ENCODE data around the gene DCP2. TPM values are rescaled to one million over a fixed set of nuclear protein-coding genes. Genes with fewer than 3 reads are reported as not detected.

Gene DCP2
- total RNA-seq, 2 experiments from 2014 or later = 88.9 to 91.0 TPM

- Mint-ChIP-seq H3K27me3 (no peaks in the 10 kb centered on the region), H3K4me3 (no peak overlapping the region), H3K9me3 (no peaks in the 10 kb centered on the region), H3K4me1 (ENCODE audit: low read depth) (peaks cover 51% of the 10 kb centered on the region), H3K36me3 (ENCODE audit: low read depth) (no peaks in the 10 kb centered on the region), H3K27ac (no peak overlapping the region)
- TF ChIP-seq CTCF (IDR thresholded peaks at IDR 0.05) = no peak
- no peak for ATAC-seq
- intact Hi-C loops (cut with micrococcal nuclease) = no loop called here
- DNase-seq = no peak
- ChIA-PET POLR2A (interaction anchor here (1.6 kb wide), 1 partner anchor 236 kb away, joined by 5 read pairs; no protein-coding TSS in a partner anchor), CTCF (interaction anchor here (1.1 to 2.5 kb wide), 3 partner anchors 15 to 547 kb away, joined by 3 to 20 read pairs (median 3); no protein-coding TSS in a partner anchor)
Observed at GRCh38 chr5:113058706-113059226, 82.2 kb downstream of the DCP2 start.

GRCh38 chr5:113059232-113060040, 82.8 kb downstream of the DCP2 start:
- no peak for DNase-seq
- H3K4me3 Mint-ChIP-seq = no peak overlapping the region
- POLR2A ChIA-PET = interaction anchor here (1.6 kb wide), 1 partner anchor 235 kb away, joined by 5 read pairs; no protein-coding TSS in a partner anchor
- no peaks in the 10 kb centered on the region for H3K36me3 Mint-ChIP-seq (ENCODE audit: low read depth)
- H3K9me3 Mint-ChIP-seq = no peaks in the 10 kb centered on the region
- no peak overlapping the region for H3K27ac Mint-ChIP-seq
- CTCF ChIA-PET = interaction anchor here (0.8 to 2.5 kb wide), 5 partner anchors 14 to 547 kb away, joined by 3 to 20 read pairs (median 3); no protein-coding TSS in a partner anchor
- intact Hi-C loops (cut with micrococcal nuclease) = no loop called here
- no peaks in the 10 kb centered on the region for H3K27me3 Mint-ChIP-seq
- H3K4me1 Mint-ChIP-seq (ENCODE audit: low read depth) = peaks cover 54% of the 10 kb centered on the region
- no peak for TF ChIP-seq CTCF (IDR thresholded peaks at IDR 0.05)
- ATAC-seq = no peak

- ChIA-PET CTCF (interaction anchor here (1.0 to 2.5 kb wide), 5 partner anchors 13 to 309 kb away, joined by 3 to 20 read pairs (median 5); no protein-coding TSS in a partner anchor), POLR2A (no interaction called here)
- peaks cover 63% of the 10 kb centered on the region for H3K4me1 Mint-ChIP-seq (ENCODE audit: low read depth)
- no peak for DNase-seq
- no peak overlapping the region for H3K4me3 Mint-ChIP-seq
- intact Hi-C loops (cut with micrococcal nuclease) = no loop called here
- H3K36me3 Mint-ChIP-seq (ENCODE audit: low read depth) = no peaks in the 10 kb centered on the region
- ATAC-seq = no peak
- no peaks in the 10 kb centered on the region for H3K9me3 Mint-ChIP-seq
- H3K27ac Mint-ChIP-seq = no peak overlapping the region
- no peaks in the 10 kb centered on the region for H3K27me3 Mint-ChIP-seq
- no peak for TF ChIP-seq CTCF (IDR thresholded peaks at IDR 0.05)
Observed at GRCh38 chr5:113060408-113061025, 83.9 kb downstream of the DCP2 start.

- ATAC-seq = peak; percentile 55
- TF ChIP-seq CTCF (IDR thresholded peaks at IDR 0.05) = no peak
- H3K27ac Mint-ChIP-seq = peak overlapping the region; percentile 64
- no peak overlapping the region for H3K4me3 Mint-ChIP-seq
- peaks cover 72% of the 10 kb centered on the region for H3K4me1 Mint-ChIP-seq (ENCODE audit: low read depth)
- ChIA-PET POLR2A (interaction anchor here (0.7 to 1.3 kb wide), 2 partner anchors 15 to 236 kb away, joined by 3 read pairs; no protein-coding TSS in a partner anchor), CTCF (interaction anchor here (0.8 to 2.0 kb wide), 6 partner anchors 9 to 317 kb away, joined by 3 to 7 read pairs (median 4); no protein-coding TSS in a partner anchor)
- H3K36me3 Mint-ChIP-seq (ENCODE audit: low read depth) = no peaks in the 10 kb centered on the region
- intact Hi-C loops (cut with micrococcal nuclease) = no loop called here
- no peaks in the 10 kb centered on the region for H3K27me3 Mint-ChIP-seq
- no peaks in the 10 kb centered on the region for H3K9me3 Mint-ChIP-seq
- DNase-seq = no peak
Observed at GRCh38 chr5:113061846-113062780, 85.5 kb downstream of the DCP2 start.
